Raji (cell line): ENCODE data around the gene PDCD1.

Source experiments
- POLR2A ChIP-seq: IDR thresholded peaks from 2 replicates; pipeline ENCODE4 v1.6.1; 2011; ENCODE audit warnings: low read depth, low read length, control low read depth; ENCODE audit not compliant: insufficient read depth

Gene PDCD1

GRCh38 chr2:241873081-241873802, 14.5 kb upstream of the PDCD1 start:
- TF ChIP-seq POLR2A, result no peak

- no peak for TF ChIP-seq POLR2A
These were observed 13.6 kb upstream of the PDCD1 start for GRCh38 chr2:241872313-241872642.

- TF ChIP-seq POLR2A, result no peak
These were observed 13.0 kb upstream of the PDCD1 start for GRCh38 chr2:241871538-241872312.

GRCh38 chr2:241870611-241871537, 12.2 kb upstream of the PDCD1 start:
- TF ChIP-seq POLR2A, result no peak

- no peak for TF ChIP-seq POLR2A
These were observed 11.4 kb upstream of the PDCD1 start for GRCh38 chr2:241870081-241870541.

- no peak for TF ChIP-seq POLR2A
These were observed 10.6 kb upstream of the PDCD1 start, which contains the start of gene RTP5 for GRCh38 chr2:241869087-241869961. Gene RTP5, plus strand, starts transcription at chr2:241869729. Its CDS starts 28 bp downstream, at chr2:241869757.

- TF ChIP-seq POLR2A, result no peak
These were observed 10.0 kb upstream of the PDCD1 start for GRCh38 chr2:241868661-241869081.

- no peak for TF ChIP-seq POLR2A
These were observed 9.2 kb upstream of the PDCD1 start for GRCh38 chr2:241867776-241868420.

GRCh38 chr2:241866790-241867645, 8.3 kb upstream of the PDCD1 start:
- no peak for TF ChIP-seq POLR2A

GRCh38 chr2:241865957-241866789, 7.5 kb upstream of the PDCD1 start:
- no peak for TF ChIP-seq POLR2A

- no peak for TF ChIP-seq POLR2A
These were observed 6.8 kb upstream of the PDCD1 start for GRCh38 chr2:241865416-241865956.

GRCh38 chr2:241864850-241865213, 6.1 kb upstream of the PDCD1 start:
- TF ChIP-seq POLR2A, result no peak
